Activated T-helper 9 cell treated with anti-CD3 and anti-CD28 coated beads, Interleukin-2, amount 50 U/mL, for 16 hours (primary cell): ENCODE measurements around the gene ANAPC2.
A peak's percentile ranks its signal among the peaks of the same experiment; 100 is the strongest.

ENCODE experiments used
- DNase-seq: peaks from one replicate; pipeline ENCODE4 v3.0.0-alpha.2; 2020; ENCODE audit warnings: low read depth

ANAPC2 gene

DNA sequence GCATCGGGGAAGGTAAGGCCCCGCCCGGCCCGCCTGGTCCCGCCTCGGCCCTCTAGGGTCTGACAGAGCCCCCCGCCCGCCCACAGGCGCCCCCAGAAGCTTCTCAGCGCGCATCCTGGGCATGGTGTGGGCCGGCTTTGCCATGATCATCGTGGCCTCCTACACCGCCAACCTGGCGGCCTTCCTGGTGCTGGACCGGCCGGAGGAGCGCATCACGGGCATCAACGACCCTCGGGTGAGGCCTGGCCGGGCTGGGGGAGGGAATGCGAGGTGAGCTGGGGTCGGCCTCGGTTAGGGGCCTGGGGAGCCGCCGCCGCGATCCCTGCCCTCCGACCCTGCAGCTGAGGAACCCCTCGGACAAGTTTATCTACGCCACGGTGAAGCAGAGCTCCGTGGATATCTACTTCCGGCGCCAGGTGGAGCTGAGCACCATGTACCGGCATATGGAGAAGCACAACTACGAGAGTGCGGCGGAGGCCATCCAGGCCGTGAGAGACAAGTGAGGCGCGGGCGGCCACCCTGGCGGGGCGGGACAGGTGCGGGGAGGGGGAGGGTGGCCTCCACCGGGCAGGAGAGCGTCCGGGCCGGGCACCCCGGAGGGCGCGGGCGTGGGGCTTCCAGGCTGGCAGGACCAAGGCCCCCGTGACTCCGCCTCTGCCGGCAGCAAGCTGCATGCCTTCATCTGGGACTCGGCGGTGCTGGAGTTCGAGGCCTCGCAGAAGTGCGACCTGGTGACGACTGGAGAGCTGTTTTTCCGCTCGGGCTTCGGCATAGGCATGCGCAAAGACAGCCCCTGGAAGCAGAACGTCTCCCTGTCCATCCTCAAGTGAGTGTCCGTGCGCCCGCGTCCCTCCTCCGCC lies 25.6 kb downstream of the ANAPC2 start:
- DNase-seq: no peak

- no peak for DNase-seq
Observed at GRCh38 chr9:137161558-137162486, 26.5 kb downstream of the ANAPC2 start.

DNA sequence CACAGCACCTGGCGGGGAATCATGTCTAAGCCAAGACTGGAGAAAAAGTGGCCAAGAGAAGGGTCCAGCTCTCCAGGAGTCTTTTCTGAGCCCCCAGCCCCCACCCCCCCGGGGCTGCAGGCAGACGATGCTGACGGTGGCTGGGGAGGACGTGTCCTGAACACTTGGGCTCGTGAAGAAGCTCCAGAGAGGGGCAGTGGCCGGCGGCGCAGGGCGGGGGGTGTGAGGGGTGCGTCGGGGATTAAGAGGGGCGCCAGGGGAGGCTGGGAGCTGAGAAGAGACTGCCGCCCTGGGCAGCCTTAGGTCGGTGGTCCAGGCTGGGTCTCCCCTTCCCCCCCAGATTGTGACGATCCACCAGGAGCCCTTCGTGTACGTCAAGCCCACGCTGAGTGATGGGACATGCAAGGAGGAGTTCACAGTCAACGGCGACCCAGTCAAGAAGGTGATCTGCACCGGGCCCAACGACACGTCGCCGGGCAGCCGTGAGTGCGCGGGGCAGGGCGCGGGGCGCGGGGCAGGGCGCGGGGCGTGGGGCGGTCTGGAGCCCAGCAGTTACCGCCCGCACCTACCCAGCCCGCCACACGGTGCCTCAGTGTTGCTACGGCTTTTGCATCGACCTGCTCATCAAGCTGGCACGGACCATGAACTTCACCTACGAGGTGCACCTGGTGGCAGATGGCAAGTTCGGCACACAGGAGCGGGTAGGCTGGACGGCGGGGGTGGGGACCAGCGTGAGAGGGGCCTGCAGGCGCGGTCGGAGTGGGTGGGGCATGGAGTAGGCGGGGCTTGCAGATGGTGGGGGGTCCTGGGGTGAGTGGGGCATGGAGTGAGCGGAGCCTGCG lies 27.4 kb downstream of the ANAPC2 start:
- DNase-seq: no peak

DNA sequence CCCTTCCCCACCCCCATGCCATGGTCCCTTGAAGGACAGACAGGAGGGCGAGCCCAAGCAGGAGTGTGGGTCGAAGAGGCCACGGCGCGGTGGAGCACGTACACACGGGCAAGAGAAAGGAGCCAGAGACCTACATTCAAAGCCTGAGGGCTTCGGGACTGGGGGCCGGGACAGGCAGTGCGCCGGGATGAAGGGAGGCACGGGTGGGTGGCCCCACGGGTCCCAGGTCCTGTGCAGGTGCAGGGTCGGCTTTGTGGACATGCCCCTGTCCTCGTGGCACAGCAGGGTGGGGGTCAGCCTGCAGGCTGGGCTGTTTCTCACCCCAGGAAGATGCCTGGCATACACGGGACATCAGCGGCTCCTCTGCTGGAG lies 28.3 kb downstream of the ANAPC2 start:
- no peak for DNase-seq

GRCh38 chr9:137159105-137160053 lies 29.0 kb downstream of the ANAPC2 start:
- DNase-seq: no peak

- no peak for DNase-seq
Observed at GRCh38 chr9:137158625-137159024, 29.7 kb downstream of the ANAPC2 start.

GRCh38 chr9:137157618-137158415 lies 30.5 kb downstream of the ANAPC2 start:
- DNase-seq: no peak

GRCh38 chr9:137156567-137157375 lies 31.6 kb downstream of the ANAPC2 start:
- peak; percentile 52 for DNase-seq

DNA sequence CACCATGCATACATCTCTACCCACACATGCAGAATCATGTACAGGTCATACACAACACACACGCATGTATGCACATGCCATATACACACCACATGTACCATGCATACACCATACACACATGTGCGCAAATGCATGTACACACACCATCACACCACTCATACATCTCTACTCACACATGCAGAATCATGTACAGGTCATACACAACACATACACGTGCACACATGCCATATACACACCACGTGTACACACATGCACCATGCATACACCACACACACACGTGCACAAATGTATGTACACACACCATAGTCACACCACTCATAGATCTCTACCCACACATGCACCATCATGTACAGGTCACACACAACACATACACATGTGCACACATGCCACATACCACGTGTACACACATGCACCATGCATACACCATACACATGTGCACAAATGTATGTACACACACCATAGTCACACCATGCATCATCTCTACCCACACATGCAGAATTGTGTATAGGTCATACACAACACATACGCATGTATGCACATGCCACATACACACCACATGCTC lies 35.4 kb downstream of the ANAPC2 start:
- DNase-seq: no peak

DNA sequence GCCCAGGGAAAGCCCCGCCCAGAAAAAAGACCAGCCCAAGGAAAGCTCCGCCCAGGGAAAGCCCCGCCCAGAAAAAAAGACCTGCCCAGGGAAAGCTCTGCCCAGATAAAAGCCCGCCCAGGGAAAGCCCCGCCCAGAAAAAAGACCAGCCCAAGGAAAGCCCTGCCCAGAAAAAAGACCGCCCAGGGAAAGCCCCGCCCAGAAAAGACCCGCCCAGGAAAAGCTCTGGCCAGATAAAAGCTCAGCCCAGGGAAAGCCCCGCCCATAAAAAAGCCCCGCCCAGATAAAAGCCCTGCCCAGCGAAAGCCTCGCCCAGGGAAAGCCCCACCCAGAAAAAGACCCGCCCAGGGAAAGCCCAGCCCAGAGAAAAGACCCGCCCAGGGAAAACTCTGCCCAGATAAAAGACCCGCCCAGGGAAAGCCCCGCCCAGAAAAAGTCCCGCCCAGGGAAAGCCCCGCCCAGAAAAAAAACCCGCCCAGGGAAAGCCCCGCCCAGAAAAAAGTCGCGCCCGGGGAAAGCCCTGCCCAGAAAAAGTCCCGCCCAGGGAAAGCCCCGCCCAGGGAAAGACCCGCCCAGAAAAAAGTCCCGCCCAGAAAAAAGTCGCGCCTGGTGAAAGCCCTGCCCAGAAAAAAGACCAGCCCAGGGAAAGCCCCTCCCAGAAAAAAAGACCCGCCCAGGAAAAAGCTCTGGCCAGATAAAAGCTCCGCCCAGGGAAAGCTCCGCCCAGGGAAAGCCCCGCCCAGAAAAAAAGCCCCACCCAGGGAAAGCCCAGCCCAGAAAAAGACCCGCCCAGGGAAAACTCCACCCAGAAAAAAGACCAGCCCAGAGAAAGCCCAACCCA lies 37.5 kb downstream of the ANAPC2 start:
- no peak for DNase-seq

GRCh38 chr9:137149942-137150616 lies 38.3 kb downstream of the ANAPC2 start:
- DNase-seq: no peak

GRCh38 chr9:137149363-137149762 lies 39.0 kb downstream of the ANAPC2 start:
- no peak for DNase-seq

DNA sequence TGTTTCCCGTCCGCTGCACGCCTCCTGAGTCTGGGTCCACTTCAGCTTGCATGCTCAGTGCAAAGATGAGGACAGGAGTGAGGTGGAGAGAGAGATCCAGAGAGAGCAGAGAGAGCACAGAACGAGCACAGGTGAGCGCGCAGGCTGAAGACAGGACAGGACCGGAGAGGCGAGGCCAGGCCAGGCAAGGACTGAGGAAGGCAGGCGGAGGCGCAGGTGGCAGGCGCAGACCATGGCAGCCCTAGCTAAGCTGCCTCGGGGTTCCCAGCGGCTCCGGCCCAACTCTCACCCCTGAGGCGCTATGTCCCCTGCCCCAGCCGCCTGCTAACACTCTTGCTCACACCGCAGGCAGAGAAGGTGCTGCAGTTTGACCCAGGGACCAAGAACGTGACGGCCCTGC lies 39.7 kb downstream of the ANAPC2 start:
- DNase-seq: no peak

- no peak for DNase-seq
Observed at GRCh38 chr9:137148242-137148641, 40.1 kb downstream of the ANAPC2 start.

- no peak for DNase-seq
Observed at GRCh38 chr9:137147793-137148160, 40.6 kb downstream of the ANAPC2 start.

DNA sequence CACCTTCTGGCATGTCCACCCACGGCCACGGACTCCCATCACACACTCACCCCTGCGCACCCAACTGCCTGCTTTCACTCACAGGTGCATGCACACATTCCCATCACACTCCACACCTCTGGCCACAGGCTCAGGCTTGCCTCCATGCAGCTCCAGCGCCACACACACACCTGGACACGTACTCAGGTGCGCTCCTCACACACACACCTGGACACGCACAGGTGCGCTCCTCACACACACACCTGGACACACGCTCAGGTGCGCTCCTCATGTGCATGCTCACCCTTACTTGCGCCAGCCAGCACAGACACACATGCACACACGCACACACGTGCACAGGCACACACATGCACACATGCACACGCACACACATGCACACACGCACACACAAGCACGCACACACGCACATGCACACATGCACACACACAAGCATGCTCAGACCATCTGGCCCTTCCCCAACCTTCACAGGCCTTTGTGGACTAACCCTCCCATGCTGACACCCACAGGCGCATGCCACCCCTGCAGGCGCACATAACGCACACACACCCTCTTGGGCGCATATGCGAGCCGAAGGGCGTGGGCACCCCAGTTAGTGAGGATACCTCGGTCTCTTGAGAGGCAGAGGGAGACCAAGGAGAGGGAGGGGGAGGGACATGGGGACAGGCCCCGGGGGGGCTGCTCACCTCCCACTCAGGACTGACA lies 41.1 kb downstream of the ANAPC2 start:
- no peak for DNase-seq

- no peak for DNase-seq
Observed at GRCh38 chr9:137146527-137146918, 41.8 kb downstream of the ANAPC2 start.
